Ovary (tissue), 9 donors: ENCODE results near the gene ATP10B. TPM values are rescaled to one million over a fixed set of nuclear protein-coding genes. Genes with fewer than 3 reads are reported as not detected.

ENCODE experiments used
- DNase-seq, 5 donors: peaks; one replicate each; pipeline ENCODE4 v3.0.0-alpha.2; 2019 to 2020
- H3K27ac ChIP-seq, 2 donors: fragments of 200-600 bp; one replicate each; pipeline versions ENCODE4 v1.5.1 to v1.8.0; 2019 to 2022
- H3K27me3 ChIP-seq: fragments of 200-600 bp; one replicate; pipeline ENCODE4 v1.8.0; 2022
- H3K36me3 ChIP-seq: fragments of 200-600 bp; sonication (generic); one replicate; pipeline ENCODE4 v1.5.1; 2019
- H3K4me1 ChIP-seq: one replicate; pipeline ENCODE4 v1.8.1; 2013; ENCODE audit warnings: mild to moderate bottlenecking, moderate library complexity; ENCODE audit not compliant: insufficient read depth
- H3K4me3 ChIP-seq: fragments of 200-600 bp; sonication (generic); one replicate; pipeline ENCODE4 v1.5.1; 2017
- H3K9me3 ChIP-seq, 2 donors: fragments of 200-600 bp in 1 of 2; sonication (generic) in 1 of 2; one replicate each; pipeline versions ENCODE4 v1.5.1 to v1.8.1; 2013 to 2019; ENCODE audit warnings: mild to moderate bottlenecking in 1 of 2, moderate library complexity in 1 of 2
- CTCF ChIP-seq, 3 donors: fragments of 450-650 bp in 2 of 3; fragments of 200-600 bp in 1 of 3; IDR thresholded peaks; one replicate each; pipeline versions ENCODE4 v1.5.1 to v1.8.0; 2016 to 2022; ENCODE audit warnings: antibody characterized with exemption in 3 of 3, mild to moderate bottlenecking in 1 of 3
- EP300 ChIP-seq: sonication (generic); formaldehyde crosslinking; IDR thresholded peaks from one replicate; pipeline ENCODE4 v1.6.1; 2017; ENCODE audit warnings: antibody characterized with exemption
- POLR2A ChIP-seq: fragments of 450-650 bp; IDR thresholded peaks from one replicate; pipeline ENCODE4 v1.6.1; 2017; ENCODE audit warnings: antibody characterized with exemption, mild to moderate bottlenecking, moderate library complexity
- whole genome bisulfite sequencing, 3 donors: extraction: QIAGEN DNeasy Blood & Tissue Kit in 1 of 3; methylation state at CpG; one replicate each; pipeline versions ENCODE4 v1.1.5 to v1.1.7; 2013 to 2017; 5-methylcytosine and 5-hydroxymethylcytosine counted together
- intact Hi-C, 4 donors: fragments of 100-400 bp; cut with DNase I; formaldehyde crosslinking; loops; one replicate each; pipeline versions ENCODE4 v1.11.0 to v1.15.1; 2022 to 2023
- polyA plus RNA-seq, 2 donors: library from polyadenylated mRNA; stranded (reverse); fragments of 200-250 nt in 1 of 2; fragments of 350-450 nt in 1 of 2; fragmentation: Illumina TruSeq in 1 of 2; extraction: RNeasy Lipid Tissue Mini Kit (QIAGEN cat#74804) in 1 of 2; gene quantifications; one replicate each; pipeline ENCODE4 v1.2.3, GENCODE V29; 2013 to 2014
- total RNA-seq, 7 donors: library from RNA; depleted of rRNA in 2 of 7; stranded (reverse); fragments of >200 nt in 2 of 7; fragmentation: NEBNext Ultra II Directional in 3 of 7; extraction: Animal tissue kit (Norgen Biotek cat#: 25700) in 3 of 7; gene quantifications; one replicate each; pipeline versions ENCODE4 v1.1.0 to v1.2.4, GENCODE V29; 2016 to 2023
- donor health status: DM: no; HTN: no; CAD: no; lungs with moderate emphysema.
- donor health status: DM: no; HTN: no; CAD: no.
- donor health status: Bipolar disorder and iron deficiency.
- donor health status: DM: yes; HTN: yes; CAD: no.
- donor health status: DM: no; HTN: no; CAD: no.
- donor health status: DM: yes; HTN: yes; CAD: no.

Gene ATP10B
- total and polyA plus RNA-seq, 9 donors, result 0.02 to 19.1 (median 0.34) TPM; not detected in 1

- Histone ChIP-seq H3K27me3 (no peaks in the 10 kb centered on the region), H3K36me3 (no peaks in the 10 kb centered on the region), H3K27ac (no peak overlapping the region), H3K9me3 (no peaks in the 10 kb centered on the region), H3K4me1 (no peaks in the 10 kb centered on the region), H3K4me3 (no peak overlapping the region)
- intact Hi-C loops, result no loop called here
- WGBS, 3 donors, result 88 to 96% (median 93%) methylated on average over 3 of the region's 3 CpGs
- DNase-seq, result no peak
- TF ChIP-seq CTCF (IDR thresholded peaks at IDR 0.05) (no peak), POLR2A (no peak), EP300 (no peak)
These were observed 278.7 kb downstream of the ATP10B start for GRCh38 chr5:160573318-160573717.

GRCh38 chr5:160567031-160567705 is 284.8 kb downstream of the ATP10B start:
- no peaks in the 10 kb centered on the region for H3K4me1 ChIP-seq
- H3K9me3 ChIP-seq, result no peaks in the 10 kb centered on the region
- no peak overlapping the region for H3K4me3 ChIP-seq
- 82 to 88% (median 85%) methylated on average over 4 of the region's 4 CpGs for WGBS, 3 donors
- no peak for DNase-seq
- H3K27ac ChIP-seq, result no peak overlapping the region
- no peaks in the 10 kb centered on the region for H3K27me3 ChIP-seq
- TF ChIP-seq EP300, result no peak
- no peak for TF ChIP-seq CTCF (IDR thresholded peaks at IDR 0.05)
- TF ChIP-seq POLR2A, result no peak
- H3K36me3 ChIP-seq, result no peaks in the 10 kb centered on the region
- intact Hi-C loops, result no loop called here

GRCh38 chr5:160565376-160565775 is 286.6 kb downstream of the ATP10B start:
- Histone ChIP-seq H3K36me3 (no peaks in the 10 kb centered on the region), H3K4me1 (no peaks in the 10 kb centered on the region), H3K27me3 (no peaks in the 10 kb centered on the region), H3K27ac (no peak overlapping the region), H3K4me3 (no peak overlapping the region), H3K9me3 (no peaks in the 10 kb centered on the region)
- 74 to 90% (median 76%) methylated on average over 8 of the region's 8 CpGs for WGBS, 3 donors
- no peak for DNase-seq
- intact Hi-C loops, result no loop called here
- no peak for TF ChIP-seq POLR2A
- TF ChIP-seq CTCF (IDR thresholded peaks at IDR 0.05), result no peak
- TF ChIP-seq EP300, result no peak

GRCh38 chr5:160556846-160557245 is 295.2 kb downstream of the ATP10B start:
- DNase-seq, result no peak
- Histone ChIP-seq H3K4me1 (no peaks in the 10 kb centered on the region), H3K36me3 (no peaks in the 10 kb centered on the region), H3K9me3 (no peaks in the 10 kb centered on the region), H3K27ac (no peak overlapping the region), H3K4me3 (no peak overlapping the region), H3K27me3 (no peaks in the 10 kb centered on the region)
- intact Hi-C loops, result no loop called here
- TF ChIP-seq CTCF (IDR thresholded peaks at IDR 0.05) (no peak), POLR2A (no peak), EP300 (no peak)
- 60 to 75% (median 64%) methylated on average over 4 of the region's 4 CpGs for WGBS, 3 donors
